PFSK-1 (cell line): ENCODE data around the gene SYTL2.

ENCODE experiments used
- SIN3A ChIP-seq: IDR thresholded peaks from 2 replicates; pipeline ENCODE4 v1.6.1; 2012; ENCODE audit warnings: mild to moderate bottlenecking, low read length, moderate library complexity, borderline replicate concordance; ENCODE audit not compliant: insufficient read depth
- TAF1 ChIP-seq: IDR thresholded peaks from 2 replicates; pipeline ENCODE4 v1.6.1; 2012; ENCODE audit warnings: low read length, control low read depth, borderline replicate concordance; ENCODE audit not compliant: insufficient read depth

DNA sequence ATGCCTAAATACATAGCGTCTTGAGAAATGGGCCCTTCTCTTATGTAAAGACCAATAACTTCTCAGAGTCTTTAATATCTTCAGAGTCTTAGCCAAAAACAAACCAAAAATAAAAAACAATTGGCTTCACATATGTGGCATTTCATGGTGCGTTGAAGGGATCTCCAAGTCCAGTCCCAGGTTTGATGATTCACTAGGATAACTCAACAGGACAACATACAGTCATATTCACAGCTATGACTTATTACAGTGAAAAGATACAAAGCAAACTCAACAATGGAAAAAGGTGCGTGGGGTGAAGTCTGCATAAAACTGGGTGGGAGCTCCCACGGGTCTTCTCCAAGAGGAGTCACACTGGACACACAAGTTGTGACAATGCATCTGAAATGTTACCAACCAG, 12.6 kb downstream of the SYTL2 start:
- TF ChIP-seq TAF1 (no peak), SIN3A (no peak)
